PC-9 (cell line): ENCODE data around the gene FAM209B. TPM values are rescaled to one million over a fixed set of nuclear protein-coding genes. Genes with fewer than 3 reads are reported as not detected.

Source experiments
- BruUV-seq: library from RNA; stranded (reverse); fragments of 400-500 nt; replicated peaks from 2 replicates; lab custom pipeline; 2021; lab: Mats Ljungman, UMichigan
- CTCF ChIA-PET: fragments of 300-600 bp; sonication (Branson Sonifier 250); formaldehyde crosslinking; loops from one replicate; lab custom pipeline; 2022; ENCODE audit warnings: antibody characterized with exemption; lab: Charles Lee
- POLR2A ChIA-PET: fragments of 300-600 bp; sonication (Branson Sonifier 250); formaldehyde crosslinking; loops from one replicate; lab custom pipeline; 2022; ENCODE audit warnings: antibody characterized with exemption; ENCODE audit not compliant: unreplicated experiment; lab: Charles Lee
- DNase-seq, 2 experiments: peaks; one replicate each; pipeline versions ENCODE4 v3.0.0 to v3.0.0-alpha.2; 2015 to 2022; ENCODE audit warnings: mixed read lengths in 1 of 2
- H2AFZ ChIP-seq: fragments of 200-600 bp; sonication (generic); 2 replicates; pipeline ENCODE4 v1.8.1; 2017; ENCODE audit warnings: antibody characterized with exemption
- H3F3A ChIP-seq: fragments of 200-600 bp; sonication (generic); 2 replicates; pipeline ENCODE4 v1.8.1; 2017; ENCODE audit warnings: antibody characterized with exemption, mild to moderate bottlenecking, low read depth; ENCODE audit not compliant: insufficient read depth
- H3K27ac ChIP-seq: fragments of 200-600 bp; sonication (generic); 2 replicates; pipeline ENCODE4 v1.6.1; 2016; ENCODE audit warnings: mixed run types
- H3K27me3 ChIP-seq: fragments of 200-600 bp; sonication (generic); 2 replicates; pipeline ENCODE4 v1.6.1; 2016; ENCODE audit warnings: low read depth, mixed run types; ENCODE audit not compliant: insufficient read depth
- H3K36me3 ChIP-seq: fragments of 200-600 bp; sonication (generic); 2 replicates; pipeline ENCODE4 v1.6.1; 2016; ENCODE audit warnings: low read depth, mixed run types
- H3K4me1 ChIP-seq: fragments of 200-600 bp; sonication (generic); replicated peaks from 2 replicates; pipeline ENCODE4 v1.6.1; 2016; ENCODE audit warnings: mixed run types; ENCODE audit not compliant: insufficient read depth
- H3K4me2 ChIP-seq: fragments of 200-600 bp; sonication (generic); 2 replicates; pipeline ENCODE4 v1.6.1; 2017; ENCODE audit warnings: mixed run types
- H3K4me3 ChIP-seq: fragments of 200-600 bp; sonication (generic); 2 replicates; pipeline ENCODE4 v1.6.1; 2016; ENCODE audit warnings: mixed run types
- H3K79me2 ChIP-seq: fragments of 200-600 bp; sonication (generic); 2 replicates; pipeline ENCODE4 v1.6.1; 2017; ENCODE audit warnings: low read depth, mixed run types
- H3K9me2 ChIP-seq: fragments of 200-600 bp; sonication (generic); 2 replicates; pipeline ENCODE4 v1.8.1; 2017; ENCODE audit warnings: mild to moderate bottlenecking; ENCODE audit not compliant: insufficient read depth
- H3K9me3 ChIP-seq: fragments of 200-600 bp; sonication (generic); 2 replicates; pipeline ENCODE4 v1.8.1; 2016; ENCODE audit warnings: low read depth; ENCODE audit not compliant: insufficient read depth
- H4K20me1 ChIP-seq: fragments of 200-600 bp; sonication (generic); 2 replicates; pipeline ENCODE4 v1.8.1; 2017; ENCODE audit not compliant: insufficient read depth
- CTCF ChIP-seq: fragments of 200-600 bp; sonication (generic); conservative IDR thresholded peaks from 2 replicates; pipeline ENCODE4 v1.6.1; 2017; ENCODE audit warnings: mixed run types, antibody characterized with exemption, mild to moderate bottlenecking, moderate library complexity
- EZH2 ChIP-seq: fragments of 200-600 bp; sonication (generic); IDR thresholded peaks from 2 replicates; pipeline ENCODE4 v1.8.0; 2017; ENCODE audit warnings: antibody characterized with exemption, low read depth
- intact Hi-C: fragments of 100-400 bp; cut with micrococcal nuclease; formaldehyde crosslinking; loops from one replicate; pipeline ENCODE4 v1.10.0; 2022; ENCODE audit not compliant: unreplicated experiment
- total RNA-seq: library from RNA; stranded (reverse); gene quantifications from 2 replicates; pipeline ENCODE4 v1.2.3, GENCODE V29; 2021

Gene FAM209B
- total RNA-seq, 1 experiment from 2014 or later = not detected

GRCh38 chr20:56565511-56565910 lies 32.5 kb downstream of the FAM209B start:
- ChIA-PET CTCF (no interaction called here), POLR2A (no interaction called here)
- H3K4me2 ChIP-seq = peak overlapping the region; percentile 63; the same call in 1 of the 2 replicates
- H3K27me3 ChIP-seq = no peaks in the 10 kb centered on the region
- BruUV-seq = no TSS peak
- H2AFZ ChIP-seq = no peak overlapping the region
- 0 out of 2 replicates have a peak, but pooled peaks cover 3% of the 10 kb centered on the region for H3K9me3 ChIP-seq
- no peak overlapping the region for H3K4me3 ChIP-seq
- H3F3A ChIP-seq = peaks cover 26% of the 10 kb centered on the region
- no peaks in the 10 kb centered on the region for H3K36me3 ChIP-seq
- TF ChIP-seq EZH2 (no peak), CTCF (no peak)
- H3K4me1 ChIP-seq = peaks cover 28% of the 10 kb centered on the region
- no peaks in the 10 kb centered on the region for H3K79me2 ChIP-seq
- no peak for DNase-seq
- H3K27ac ChIP-seq = peak overlapping the region; percentile 78
- H3K9me2 ChIP-seq = no peaks in the 10 kb centered on the region
- no peaks in the 10 kb centered on the region for H4K20me1 ChIP-seq
- intact Hi-C loops = no loop called here

GRCh38 chr20:56566621-56567020 lies 33.6 kb downstream of the FAM209B start:
- H3K4me2 ChIP-seq = peak overlapping the region; percentile 63
- H3K27me3 ChIP-seq = no peaks in the 10 kb centered on the region
- peaks cover 28% of the 10 kb centered on the region for H3K4me1 ChIP-seq
- no peak overlapping the region for H2AFZ ChIP-seq
- H3K9me2 ChIP-seq = no peaks in the 10 kb centered on the region
- H3K36me3 ChIP-seq = no peaks in the 10 kb centered on the region
- 0 out of 2 replicates have a peak, but pooled peaks cover 3% of the 10 kb centered on the region for H3K9me3 ChIP-seq
- H3F3A ChIP-seq = peaks cover 26% of the 10 kb centered on the region
- BruUV-seq = no TSS peak
- H3K27ac ChIP-seq = peak overlapping the region; percentile 78
- intact Hi-C loops = loop anchor here (1.0 kb wide), 1 partner anchor 40 kb away; no protein-coding TSS in a partner anchor
- TF ChIP-seq CTCF = no peak
- H4K20me1 ChIP-seq = no peaks in the 10 kb centered on the region
- ChIA-PET CTCF (interaction anchor here (0.6 to 1.0 kb wide), 3 partner anchors 11 to 16 kb away, joined by 3 to 6 read pairs (median 3); no protein-coding TSS in a partner anchor), POLR2A (no interaction called here)
- DNase-seq = peak; percentile 66 to 97
- no peaks in the 10 kb centered on the region for H3K79me2 ChIP-seq
- peak overlapping the region; percentile 21; the same call in 1 of the 2 replicates for H3K4me3 ChIP-seq

- Histone ChIP-seq H3K9me2 (no peaks in the 10 kb centered on the region), H3F3A (peaks cover 17% of the 10 kb centered on the region), H3K9me3 (0 out of 2 replicates have a peak, but pooled peaks cover 3% of the 10 kb centered on the region), H3K4me1 (peaks cover 18% of the 10 kb centered on the region), H3K27me3 (no peaks in the 10 kb centered on the region), H4K20me1 (no peaks in the 10 kb centered on the region), H3K4me3 (no peak overlapping the region), H3K4me2 (no peak overlapping the region), H2AFZ (no peak overlapping the region), H3K27ac (no peak overlapping the region), H3K36me3 (no peaks in the 10 kb centered on the region), H3K79me2 (no peaks in the 10 kb centered on the region)
- TF ChIP-seq CTCF = no peak
- TF ChIP-seq EZH2 = no peak
- intact Hi-C loops = no loop called here
- CTCF ChIA-PET = no interaction called here
- BruUV-seq = no TSS peak
- DNase-seq = no peak
- POLR2A ChIA-PET = no interaction called here
Observed at GRCh38 chr20:56570832-56571231, 37.8 kb downstream of the FAM209B start.
